Activated CD8-positive, alpha-beta T cell treated with anti-CD3 and anti-CD28 coated beads for 36 hours (primary cell): ENCODE data around the gene MTARC2. TPM values are rescaled to one million over a fixed set of nuclear protein-coding genes. Genes with fewer than 3 reads are reported as not detected.

ENCODE experiments used
- ATAC-seq: fragments of 200-7000 bp; cut with Tn5 transposase; one replicate; pipeline ENCODE4 v1.10.0; 2021; ENCODE audit warnings: mild to moderate bottlenecking, moderate library complexity
- CTCF ChIA-PET: fragments of 350-600 bp; sonication (Branson Sonifier 250); formaldehyde crosslinking; loops from one replicate; lab custom pipeline; 2021; ENCODE audit warnings: antibody characterized with exemption; lab: Charles Lee
- POLR2A ChIA-PET: fragments of 350-600 bp; sonication (Branson Sonifier 250); formaldehyde crosslinking; loops from one replicate; lab custom pipeline; 2021; ENCODE audit warnings: antibody characterized with exemption; lab: Charles Lee
- DNase-seq: peaks from one replicate; pipeline ENCODE4 v3.0.0-alpha.2; 2020
- H3K27ac Mint-ChIP-seq: one replicate; pipeline ENCODE4 v1.8.0; 2021; ENCODE audit warnings: mild to moderate bottlenecking, mixed read lengths
- H3K27me3 Mint-ChIP-seq: one replicate; pipeline ENCODE4 v1.8.0; 2021; ENCODE audit warnings: mixed read lengths
- H3K36me3 Mint-ChIP-seq: one replicate; pipeline ENCODE4 v1.8.0; 2021; ENCODE audit warnings: low read depth, mixed read lengths
- H3K4me1 Mint-ChIP-seq: one replicate; pipeline ENCODE4 v1.8.0; 2021; ENCODE audit warnings: low read depth, mixed read lengths
- H3K4me3 Mint-ChIP-seq: one replicate; pipeline ENCODE4 v1.8.0; 2021; ENCODE audit warnings: mild to moderate bottlenecking, moderate library complexity, mixed read lengths
- H3K9me3 Mint-ChIP-seq: one replicate; pipeline ENCODE4 v1.8.0; 2021; ENCODE audit warnings: mixed read lengths
- CTCF ChIP-seq: fragments of 200-600 bp; IDR thresholded peaks from one replicate; pipeline ENCODE4 v1.8.0; 2022; ENCODE audit warnings: antibody characterized with exemption, mild to moderate bottlenecking
- intact Hi-C: fragments of 100-400 bp; cut with micrococcal nuclease; formaldehyde crosslinking; loops from one replicate; pipeline ENCODE4 v1.10.0; 2022
- total RNA-seq, 2 experiments: library from RNA; stranded (reverse); gene quantifications; one replicate each; pipeline ENCODE4 v1.2.3, GENCODE V29; 2021

Gene MTARC2
- total RNA-seq, 2 experiments from 2014 or later: not detected

- ATAC-seq (no peak), DNase-seq (no peak)
- Mint-ChIP-seq H3K4me1 (no peaks in the 10 kb centered on the region), H3K27ac (no peak overlapping the region), H3K9me3 (no peaks in the 10 kb centered on the region), H3K27me3 (peaks cover 22% of the 10 kb centered on the region), H3K4me3 (no peak overlapping the region), H3K36me3 (no peaks in the 10 kb centered on the region)
- intact Hi-C loops: no loop called here
- CTCF ChIA-PET: interaction anchor here (1.0 to 2.3 kb wide), 2 partner anchors 17 to 21 kb away, joined by 3 to 7 read pairs; no protein-coding TSS in a partner anchor
- TF ChIP-seq CTCF: no peak
- POLR2A ChIA-PET: no interaction called here
Observed at GRCh38 chr1:220755309-220755708, 7.2 kb downstream of the MTARC2 start.

- Mint-ChIP-seq H3K36me3 (no peaks in the 10 kb centered on the region), H3K9me3 (no peaks in the 10 kb centered on the region), H3K27me3 (peaks cover 9% of the 10 kb centered on the region), H3K4me3 (no peak overlapping the region), H3K27ac (no peak overlapping the region), H3K4me1 (no peaks in the 10 kb centered on the region)
- no peak for DNase-seq
- ATAC-seq: no peak
- intact Hi-C loops: no loop called here
- ChIA-PET POLR2A (no interaction called here), CTCF (interaction anchor here (2.3 kb wide), 1 partner anchor 19 kb away, joined by 7 read pairs; no protein-coding TSS in a partner anchor)
- TF ChIP-seq CTCF: no peak
Observed at GRCh38 chr1:220757441-220757840, 9.3 kb downstream of the MTARC2 start.

- no peak for TF ChIP-seq CTCF
- H3K4me1 Mint-ChIP-seq: no peaks in the 10 kb centered on the region
- POLR2A ChIA-PET: no interaction called here
- no peak overlapping the region for H3K27ac Mint-ChIP-seq
- CTCF ChIA-PET: interaction anchor here (0.7 to 1.3 kb wide), 2 partner anchors 12 to 26 kb away, joined by 3 read pairs; partner anchors contain the start of gene MTARC2
- peaks cover 8% of the 10 kb centered on the region for H3K27me3 Mint-ChIP-seq
- intact Hi-C loops: no loop called here
- no peaks in the 10 kb centered on the region for H3K9me3 Mint-ChIP-seq
- no peaks in the 10 kb centered on the region for H3K36me3 Mint-ChIP-seq
- DNase-seq (no peak), ATAC-seq (no peak)
- no peak overlapping the region for H3K4me3 Mint-ChIP-seq
Observed at GRCh38 chr1:220759147-220759546, 11.0 kb downstream of the MTARC2 start.

GRCh38 chr1:220761688-220762427 is 13.7 kb downstream of the MTARC2 start:
- DNase-seq (no peak), ATAC-seq (no peak)
- Mint-ChIP-seq H3K27ac (no peak overlapping the region), H3K36me3 (no peaks in the 10 kb centered on the region), H3K4me1 (no peaks in the 10 kb centered on the region), H3K4me3 (no peak overlapping the region), H3K9me3 (no peaks in the 10 kb centered on the region), H3K27me3 (peaks cover 5% of the 10 kb centered on the region)
- ChIA-PET POLR2A (no interaction called here), CTCF (interaction anchor here (1.5 kb wide), 1 partner anchor 13 kb away, joined by 3 read pairs; the partner anchor contains the start of gene MTARC2)
- TF ChIP-seq CTCF: no peak
- intact Hi-C loops: no loop called here

GRCh38 chr1:220764757-220765156 is 16.6 kb downstream of the MTARC2 start:
- peaks cover 3% of the 10 kb centered on the region for H3K27me3 Mint-ChIP-seq
- DNase-seq (no peak), ATAC-seq (no peak)
- no peaks in the 10 kb centered on the region for H3K4me1 Mint-ChIP-seq
- H3K27ac Mint-ChIP-seq: no peak overlapping the region
- ChIA-PET CTCF (no interaction called here), POLR2A (no interaction called here)
- no peak for TF ChIP-seq CTCF
- intact Hi-C loops: no loop called here
- H3K9me3 Mint-ChIP-seq: no peaks in the 10 kb centered on the region
- H3K4me3 Mint-ChIP-seq: no peak overlapping the region
- no peaks in the 10 kb centered on the region for H3K36me3 Mint-ChIP-seq
